HEK293 (cell line): ENCODE measurements around the gene VDR.

Source experiments
- BCL11A ChIP-seq: fragments of 450-650 bp; formaldehyde crosslinking; IDR thresholded peaks from 2 replicates; pipeline ENCODE4 v1.5.1; 2016; ENCODE audit warnings: low read depth, missing biosample characterization, missing genetic modification characterization
- GFI1B ChIP-seq: fragments of 450-650 bp; formaldehyde crosslinking; IDR thresholded peaks from 2 replicates; pipeline ENCODE4 v1.5.1; 2016; ENCODE audit warnings: missing biosample characterization, missing genetic modification characterization
- REPIN1 ChIP-seq: fragments of 450-650 bp; formaldehyde crosslinking; IDR thresholded peaks from 2 replicates; pipeline ENCODE4 v1.5.1; 2017; ENCODE audit warnings: missing biosample characterization, missing genetic modification characterization, low read depth
- REST ChIP-seq: fragments of 450-650 bp; formaldehyde crosslinking; IDR thresholded peaks from 2 replicates; pipeline ENCODE4 v1.5.1; 2016; ENCODE audit warnings: missing biosample characterization, missing genetic modification characterization
- TRIM28 ChIP-seq: IDR thresholded peaks from 2 replicates; pipeline ENCODE4 v1.6.1; 2011; ENCODE audit warnings: low read length, control low read depth, borderline replicate concordance
- TSHZ1 ChIP-seq: fragments of 450-650 bp; formaldehyde crosslinking; IDR thresholded peaks from 2 replicates; pipeline ENCODE4 v1.5.1; 2016; ENCODE audit warnings: missing biosample characterization, missing genetic modification characterization, borderline replicate concordance
- WT1 ChIP-seq: fragments of 450-650 bp; formaldehyde crosslinking; IDR thresholded peaks from 2 replicates; pipeline ENCODE4 v1.5.1; 2016; ENCODE audit warnings: missing biosample characterization, missing genetic modification characterization
- ZBTB10 ChIP-seq: fragments of 450-650 bp; formaldehyde crosslinking; IDR thresholded peaks from 2 replicates; pipeline ENCODE4 v1.5.1; 2016; ENCODE audit warnings: missing biosample characterization, missing genetic modification characterization
- ZBTB26 ChIP-seq: fragments of 450-650 bp; formaldehyde crosslinking; optimal IDR thresholded peaks from 2 replicates; pipeline ENCODE3; 2016; ENCODE audit warnings: missing biosample characterization, mild to moderate bottlenecking, missing genetic modification characterization
- ZBTB49 ChIP-seq: fragments of 450-650 bp; formaldehyde crosslinking; IDR thresholded peaks from 2 replicates; pipeline ENCODE4 v1.5.1; 2016; ENCODE audit warnings: missing biosample characterization, missing genetic modification characterization, low read depth
- ZIC2 ChIP-seq: fragments of 450-650 bp; formaldehyde crosslinking; IDR thresholded peaks from 2 replicates; pipeline ENCODE4 v1.5.1; 2016; ENCODE audit warnings: missing biosample characterization, missing genetic modification characterization
- ZNF132 ChIP-seq: fragments of 450-650 bp; formaldehyde crosslinking; IDR thresholded peaks from 2 replicates; pipeline ENCODE4 v1.5.1; 2017; ENCODE audit warnings: missing biosample characterization, missing genetic modification characterization, borderline replicate concordance
- ZNF18 ChIP-seq: fragments of 450-650 bp; formaldehyde crosslinking; IDR thresholded peaks from 2 replicates; pipeline ENCODE4 v1.5.1; 2016; ENCODE audit warnings: missing biosample characterization, missing genetic modification characterization
- ZNF211 ChIP-seq: fragments of 450-650 bp; formaldehyde crosslinking; IDR thresholded peaks from 2 replicates; pipeline ENCODE4 v1.5.1; 2016; ENCODE audit warnings: low read depth, missing biosample characterization, missing genetic modification characterization
- ZNF266 ChIP-seq: fragments of 450-650 bp; formaldehyde crosslinking; IDR thresholded peaks from 2 replicates; pipeline ENCODE4 v1.5.1; 2016; ENCODE audit warnings: missing biosample characterization, missing genetic modification characterization, low read depth
- ZNF311 ChIP-seq: fragments of 450-650 bp; formaldehyde crosslinking; IDR thresholded peaks from 2 replicates; pipeline ENCODE4 v1.5.1; 2017; ENCODE audit warnings: missing biosample characterization, missing genetic modification characterization, borderline replicate concordance
- ZNF404 ChIP-seq: fragments of 450-650 bp; formaldehyde crosslinking; IDR thresholded peaks from 2 replicates; pipeline ENCODE4 v1.5.1; 2017; ENCODE audit warnings: missing biosample characterization, missing genetic modification characterization
- ZNF416 ChIP-seq: fragments of 450-650 bp; formaldehyde crosslinking; IDR thresholded peaks from 2 replicates; pipeline ENCODE4 v1.5.1; 2016; ENCODE audit warnings: missing biosample characterization, missing genetic modification characterization
- ZNF768 ChIP-seq: fragments of 450-650 bp; formaldehyde crosslinking; IDR thresholded peaks from 2 replicates; pipeline ENCODE4 v1.5.1; 2018; ENCODE audit warnings: missing biosample characterization, mild to moderate bottlenecking, missing genetic modification characterization
- ZNF830 ChIP-seq: fragments of 450-650 bp; IDR thresholded peaks from 2 replicates; pipeline ENCODE4 v1.5.0; 2018; ENCODE audit warnings: missing biosample characterization, missing genetic modification characterization, low read depth, mild to moderate bottlenecking, moderate library complexity
- ZSCAN18 ChIP-seq: fragments of 450-650 bp; formaldehyde crosslinking; IDR thresholded peaks from 2 replicates; pipeline ENCODE4 v1.5.1; 2016; ENCODE audit warnings: missing biosample characterization, missing genetic modification characterization

VDR gene

GRCh38 chr12:47904713-47905709 lies at the start of gene VDR (continued):
- TF ChIP-seq ZBTB10 (tag by site-specific recombination): peak; percentile 60
- no peak for TF ChIP-seq ZBTB49 (tag by site-specific recombination)
- TF ChIP-seq ZNF311 (tag by site-specific recombination): no peak
- no peak for TF ChIP-seq WT1
- peak; percentile 64 for TF ChIP-seq ZIC2 (tag by site-specific recombination)
- TF ChIP-seq REPIN1 (tag by site-specific recombination): no peak
- TF ChIP-seq ZNF18 (tag by site-specific recombination): no peak
- no peak for TF ChIP-seq GFI1B (tag by site-specific recombination)
- TF ChIP-seq ZNF266 (tag by site-specific recombination): no peak
- TF ChIP-seq ZNF404 (tag by site-specific recombination): no peak
- TF ChIP-seq TSHZ1 (tag by site-specific recombination): no peak
- TF ChIP-seq ZNF768 (tag by site-specific recombination): no peak
- TF ChIP-seq ZNF830 (tag by site-specific recombination): no peak
- no peak for TF ChIP-seq ZNF416 (tag by site-specific recombination)
- TF ChIP-seq REST (tag by site-specific recombination): no peak
- no peak for TF ChIP-seq TRIM28
- peak; percentile 67 for TF ChIP-seq ZBTB26 (tag by site-specific recombination)
- TF ChIP-seq ZNF211: no peak
- TF ChIP-seq ZSCAN18 (tag by site-specific recombination): no peak
- TF ChIP-seq ZNF132 (tag by site-specific recombination): no peak
- peak; percentile 60 for TF ChIP-seq BCL11A (tag by site-specific recombination)
